HL-60 (cell line): ENCODE data around the gene RAD1.
A peak's percentile ranks its signal among the peaks of the same experiment; 100 is the strongest.

ENCODE experiments used
- DNase-seq, 2 experiments: peaks; one replicate each; pipeline ENCODE4 v3.0.0-alpha.2; 2010 to 2020; ENCODE audit warnings: low read depth in 1 of 2, low spot score in 1 of 2
- H3K27ac ChIP-seq: fragments of 250-450 bp; sonication (Bioruptor Pico); replicated peaks from 2 replicates; pipeline ENCODE4 v1.5.1; 2020; ENCODE audit warnings: mild to moderate bottlenecking, moderate library complexity
- H3K27me3 ChIP-seq: fragments of 250-450 bp; sonication (Bioruptor Pico); 2 replicates; pipeline ENCODE4 v1.5.1; 2021; ENCODE audit warnings: mild to moderate bottlenecking, moderate library complexity; ENCODE audit not compliant: insufficient read depth, poor library complexity, severe bottlenecking
- H3K4me3 ChIP-seq: replicated peaks from 2 replicates; pipeline ENCODE4 v1.5.1; 2011; ENCODE audit warnings: mild to moderate bottlenecking, control low read depth, low read length; ENCODE audit not compliant: insufficient read depth
- GABPA ChIP-seq: IDR thresholded peaks from 2 replicates; pipeline ENCODE4 v1.6.1; 2012; ENCODE audit warnings: low read depth
- POLR2AphosphoS5 ChIP-seq: IDR thresholded peaks from 2 replicates; pipeline ENCODE4 v1.6.1; 2012; ENCODE audit warnings: low read depth
- REST ChIP-seq: IDR thresholded peaks from 2 replicates; pipeline ENCODE4 v1.6.1; 2012; ENCODE audit warnings: low read depth; ENCODE audit not compliant: insufficient replicate concordance
- SPI1 ChIP-seq: IDR thresholded peaks from 2 replicates; pipeline ENCODE4 v1.6.1; 2012; ENCODE audit warnings: low read depth, mild to moderate bottlenecking, borderline replicate concordance
- TF ChIP-seq, protein P1 (sequence below): IDR thresholded peaks from one replicate; pipeline ENCODE4 v1.5.1; 2011; ENCODE audit warnings: low read length, control low read depth, inconsistent platforms; ENCODE audit not compliant: insufficient read depth

RAD1 gene

GRCh38 chr5:34929134-34929719, 13.9 kb upstream of the RAD1 start, which contains the start of gene DNAJC21:
DNAJC21 (plus strand) TSS chr5:34929559; CDS start chr5:34929820, 261 bp downstream.
- Histone ChIP-seq H3K27me3 (no peaks in the 10 kb centered on the region), H3K4me3 (peak within 1 kb of the TSS; percentile 84), H3K27ac (peak within 1 kb of the TSS; percentile 92)
- peak; percentile 78 to 96 for DNase-seq
- TF ChIP-seq SPI1 (peak; percentile 46; the same call in 1 of the 2 replicates), GABPA (no peak)

DNA sequence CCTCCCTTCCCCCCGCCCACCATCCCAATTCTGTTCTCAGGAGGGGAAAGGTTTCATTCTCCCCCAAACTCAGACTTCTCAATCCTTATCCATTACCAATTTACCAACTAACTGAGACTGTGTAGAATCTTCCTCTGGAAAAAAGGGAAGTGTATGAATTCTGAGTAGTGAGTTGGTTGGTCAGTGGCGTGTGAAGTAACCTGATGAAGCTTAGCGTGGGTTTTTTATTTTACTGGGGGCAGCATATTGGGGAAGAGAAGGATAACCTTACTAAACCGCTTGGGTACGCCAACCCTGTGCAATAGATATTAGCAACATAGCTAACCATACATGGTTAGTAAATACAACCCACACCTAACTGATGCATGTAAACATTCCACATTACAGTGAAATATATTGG, 13.0 kb upstream of the RAD1 start:
- H3K27ac ChIP-seq: no peak overlapping the region
- H3K27me3 ChIP-seq: no peaks in the 10 kb centered on the region
- TF ChIP-seq GABPA (no peak), POLR2AphosphoS5 (no peak), REST (no peak), SPI1 (peak; percentile 84)
- TF ChIP-seq, protein P1, sequence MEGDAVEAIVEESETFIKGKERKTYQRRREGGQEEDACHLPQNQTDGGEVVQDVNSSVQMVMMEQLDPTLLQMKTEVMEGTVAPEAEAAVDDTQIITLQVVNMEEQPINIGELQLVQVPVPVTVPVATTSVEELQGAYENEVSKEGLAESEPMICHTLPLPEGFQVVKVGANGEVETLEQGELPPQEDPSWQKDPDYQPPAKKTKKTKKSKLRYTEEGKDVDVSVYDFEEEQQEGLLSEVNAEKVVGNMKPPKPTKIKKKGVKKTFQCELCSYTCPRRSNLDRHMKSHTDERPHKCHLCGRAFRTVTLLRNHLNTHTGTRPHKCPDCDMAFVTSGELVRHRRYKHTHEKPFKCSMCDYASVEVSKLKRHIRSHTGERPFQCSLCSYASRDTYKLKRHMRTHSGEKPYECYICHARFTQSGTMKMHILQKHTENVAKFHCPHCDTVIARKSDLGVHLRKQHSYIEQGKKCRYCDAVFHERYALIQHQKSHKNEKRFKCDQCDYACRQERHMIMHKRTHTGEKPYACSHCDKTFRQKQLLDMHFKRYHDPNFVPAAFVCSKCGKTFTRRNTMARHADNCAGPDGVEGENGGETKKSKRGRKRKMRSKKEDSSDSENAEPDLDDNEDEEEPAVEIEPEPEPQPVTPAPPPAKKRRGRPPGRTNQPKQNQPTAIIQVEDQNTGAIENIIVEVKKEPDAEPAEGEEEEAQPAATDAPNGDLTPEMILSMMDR: no peak
- H3K4me3 ChIP-seq: no peak overlapping the region
- no peak for DNase-seq

DNA sequence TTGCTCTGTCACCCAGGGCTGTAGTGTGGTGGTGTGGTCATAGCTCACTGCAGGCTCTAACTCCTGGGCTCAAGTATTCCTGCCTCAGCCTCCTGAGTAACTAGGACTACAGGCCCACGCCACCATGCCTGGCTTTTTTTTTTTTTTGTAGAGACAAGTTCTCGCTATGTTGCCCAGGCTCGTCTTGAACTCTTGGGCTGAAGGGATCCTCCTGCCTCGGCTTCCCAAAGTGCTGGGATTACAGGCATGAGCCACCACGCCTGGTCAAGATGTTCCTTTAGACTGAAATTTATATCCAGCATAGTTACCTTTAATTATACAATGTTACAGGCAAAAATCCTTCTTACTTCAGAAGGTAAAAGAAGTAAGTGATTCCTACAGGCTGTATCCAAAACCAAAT, 12.5 kb upstream of the RAD1 start:
- no peak for DNase-seq
- Histone ChIP-seq H3K27me3 (no peaks in the 10 kb centered on the region), H3K27ac (no peak overlapping the region), H3K4me3 (no peak overlapping the region)
- no peak for TF ChIP-seq GABPA
- TF ChIP-seq SPI1: no peak
- no peak for TF ChIP-seq REST
- TF ChIP-seq, protein P1: no peak
- TF ChIP-seq POLR2AphosphoS5: no peak

DNA sequence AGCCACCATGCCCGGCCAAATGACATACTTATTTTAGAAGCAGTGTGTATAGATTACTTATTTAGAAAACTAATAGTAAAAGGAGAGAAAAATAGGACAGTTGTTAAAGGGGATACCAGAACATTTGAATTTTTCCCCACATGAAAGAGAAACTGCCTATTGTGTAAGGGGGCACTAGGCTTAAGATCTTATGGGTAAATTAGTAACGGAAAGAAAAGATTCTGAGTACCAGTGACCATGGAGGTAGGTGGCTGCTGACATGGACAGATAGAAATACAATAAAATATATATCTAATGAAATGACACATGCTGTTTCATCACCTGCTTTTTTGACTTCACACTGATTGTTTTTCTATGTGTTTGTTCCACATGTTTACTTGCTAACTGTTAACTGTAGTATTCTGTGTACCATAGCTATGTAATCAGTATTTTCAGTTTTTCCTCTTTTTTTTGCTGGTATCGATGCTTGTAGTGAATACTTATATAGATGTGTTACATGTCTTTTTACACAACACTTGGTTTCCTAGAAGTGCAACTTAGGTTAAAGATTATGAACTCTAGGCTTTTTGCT, 11.1 kb upstream of the RAD1 start:
- TF ChIP-seq, protein P1: no peak
- TF ChIP-seq POLR2AphosphoS5 (no peak), SPI1 (no peak), REST (no peak), GABPA (no peak)
- Histone ChIP-seq H3K27me3 (no peaks in the 10 kb centered on the region), H3K4me3 (no peak overlapping the region), H3K27ac (no peak overlapping the region)
- DNase-seq: no peak
